A549 (cell line): ENCODE measurements around the gene CC2D2A.

Experiments used
- CBX8 ChIP-seq: fragments of 200-600 bp; sonication (generic); IDR thresholded peaks from 2 replicates; pipeline ENCODE4 v1.6.1; 2016
- EP300 ChIP-seq, 2 experiments: fragments of >200 bp; sonication (Bioruptor Twin); formaldehyde crosslinking; IDR thresholded peaks; 2 replicates in 1 of 2; 3 replicates in 1 of 2; pipeline ENCODE4 v1.6.1; 2016 to 2017
- HDAC2 ChIP-seq: fragments of 200-600 bp; sonication (generic); IDR thresholded peaks from 2 replicates; pipeline ENCODE4 v1.6.1; 2016
- HOXA7 ChIP-seq: fragments of 250-450 bp; sonication (Bioruptor Pico); IDR thresholded peaks from 2 replicates; pipeline ENCODE4 v1.5.0; 2020; ENCODE audit warnings: mild to moderate bottlenecking, moderate library complexity
- JUN ChIP-seq, 2 experiments: fragments of >200 bp; sonication (Bioruptor Twin); formaldehyde crosslinking; IDR thresholded peaks; 2 replicates in 1 of 2; 3 replicates in 1 of 2; pipeline ENCODE4 v1.6.1; 2016 to 2017
- POLR2A ChIP-seq: IDR thresholded peaks from 2 replicates; pipeline ENCODE4 v1.6.1; 2012; ENCODE audit warnings: mild to moderate bottlenecking, low read length
- TF ChIP-seq, protein P1 (sequence below): fragments of >200 bp; sonication (Bioruptor Twin); formaldehyde crosslinking; IDR thresholded peaks from 3 replicates; pipeline ENCODE4 v1.5.1; 2016

DNA sequence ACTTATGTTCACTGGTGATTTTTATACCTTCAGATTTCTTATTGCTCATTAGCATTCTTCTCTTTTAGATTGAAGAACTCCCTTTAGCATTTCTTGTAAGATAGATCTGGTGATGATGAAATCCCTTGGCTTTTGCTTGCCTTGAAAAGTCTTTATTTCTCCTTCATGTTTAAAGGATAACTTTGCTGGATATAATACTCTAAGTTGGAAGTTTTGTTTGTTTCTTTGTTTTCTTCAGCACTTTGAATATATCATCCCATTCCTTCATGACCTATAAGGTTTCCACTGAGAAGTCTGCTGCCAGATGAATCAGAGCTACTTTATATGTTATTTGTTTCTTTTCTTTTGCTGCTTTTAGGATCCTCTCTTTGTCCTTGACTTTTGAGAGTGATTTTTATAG is 18.5 kb downstream of the CC2D2A start:
- TF ChIP-seq, protein P1, sequence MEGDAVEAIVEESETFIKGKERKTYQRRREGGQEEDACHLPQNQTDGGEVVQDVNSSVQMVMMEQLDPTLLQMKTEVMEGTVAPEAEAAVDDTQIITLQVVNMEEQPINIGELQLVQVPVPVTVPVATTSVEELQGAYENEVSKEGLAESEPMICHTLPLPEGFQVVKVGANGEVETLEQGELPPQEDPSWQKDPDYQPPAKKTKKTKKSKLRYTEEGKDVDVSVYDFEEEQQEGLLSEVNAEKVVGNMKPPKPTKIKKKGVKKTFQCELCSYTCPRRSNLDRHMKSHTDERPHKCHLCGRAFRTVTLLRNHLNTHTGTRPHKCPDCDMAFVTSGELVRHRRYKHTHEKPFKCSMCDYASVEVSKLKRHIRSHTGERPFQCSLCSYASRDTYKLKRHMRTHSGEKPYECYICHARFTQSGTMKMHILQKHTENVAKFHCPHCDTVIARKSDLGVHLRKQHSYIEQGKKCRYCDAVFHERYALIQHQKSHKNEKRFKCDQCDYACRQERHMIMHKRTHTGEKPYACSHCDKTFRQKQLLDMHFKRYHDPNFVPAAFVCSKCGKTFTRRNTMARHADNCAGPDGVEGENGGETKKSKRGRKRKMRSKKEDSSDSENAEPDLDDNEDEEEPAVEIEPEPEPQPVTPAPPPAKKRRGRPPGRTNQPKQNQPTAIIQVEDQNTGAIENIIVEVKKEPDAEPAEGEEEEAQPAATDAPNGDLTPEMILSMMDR = no peak
- no peak for TF ChIP-seq CBX8
- TF ChIP-seq POLR2A = no peak
- no peak for TF ChIP-seq JUN (IDR thresholded peaks at IDR 0.05)
- no peak for TF ChIP-seq HOXA7 (CRISPR knock-in tag)
- TF ChIP-seq EP300 (IDR thresholded peaks at IDR 0.05) = no peak
- TF ChIP-seq HDAC2 = no peak
